Measurements from ENCODE around the gene CADPS. TPM values are rescaled to one million over a fixed set of nuclear protein-coding genes. Genes with fewer than 3 reads are reported as not detected.

The CADPS gene
- total RNA-seq, 1 donor from 2014 or later: not detected

GRCh38 chr3:62392626-62393292, 482.5 kb downstream of the CADPS start:
- TF ChIP-seq CTCF (IDR thresholded peaks at IDR 0.05): no peak
- no peak overlapping the region for H3K27ac ChIP-seq
- H3K9me3 ChIP-seq: no peaks in the 10 kb centered on the region
- DNase-seq (ENCODE audit: low spot score in 2 of 2): no peak
- no peaks in the 10 kb centered on the region for H3K4me1 ChIP-seq
- no peaks in the 10 kb centered on the region for H3K27me3 ChIP-seq
- no peak overlapping the region for H3K4me3 ChIP-seq
- no peaks in the 10 kb centered on the region for H3K36me3 ChIP-seq
- intact Hi-C loops (cut with DNase I): no loop called here

- TF ChIP-seq CTCF (IDR thresholded peaks at IDR 0.05): no peak
- H3K4me1 ChIP-seq: no peaks in the 10 kb centered on the region
- no peaks in the 10 kb centered on the region for H3K9me3 ChIP-seq
- H3K27ac ChIP-seq: no peak overlapping the region
- no peaks in the 10 kb centered on the region for H3K36me3 ChIP-seq
- DNase-seq (ENCODE audit: low spot score in 2 of 2): no peak
- H3K27me3 ChIP-seq: no peaks in the 10 kb centered on the region
- no peak overlapping the region for H3K4me3 ChIP-seq
- intact Hi-C loops (cut with DNase I): no loop called here
Observed at GRCh38 chr3:62387251-62387650, 488.0 kb downstream of the CADPS start.

- intact Hi-C loops (cut with DNase I): no loop called here
- H3K36me3 ChIP-seq: no peaks in the 10 kb centered on the region
- TF ChIP-seq CTCF (IDR thresholded peaks at IDR 0.05): no peak
- DNase-seq (ENCODE audit: low spot score in 2 of 2): no peak
- no peak overlapping the region for H3K4me3 ChIP-seq
- H3K4me1 ChIP-seq: no peaks in the 10 kb centered on the region
- H3K27ac ChIP-seq: no peak overlapping the region
- no peaks in the 10 kb centered on the region for H3K9me3 ChIP-seq
- peaks cover 5% of the 10 kb centered on the region for H3K27me3 ChIP-seq
Observed at GRCh38 chr3:62379321-62379798, 495.9 kb downstream of the CADPS start.

DNA sequence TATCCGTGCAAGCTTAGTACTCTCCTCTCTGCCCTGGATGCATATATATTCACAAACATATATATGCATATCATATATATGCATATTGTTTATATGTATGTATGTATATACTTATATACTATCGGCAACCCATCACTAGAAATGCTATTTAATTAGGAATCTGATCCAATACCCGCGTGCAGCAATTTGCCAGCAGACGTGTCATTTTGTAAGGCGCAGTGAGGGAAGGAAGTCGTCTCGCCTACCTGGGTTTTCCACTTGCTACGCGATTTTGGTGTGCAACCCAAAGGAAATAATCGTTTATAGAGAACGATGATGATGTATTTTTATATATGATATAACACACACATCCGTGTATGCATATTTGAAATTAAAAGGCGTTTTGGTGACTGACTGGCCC, 496.3 kb downstream of the CADPS start:
- no peak for TF ChIP-seq CTCF (IDR thresholded peaks at IDR 0.05)
- Histone ChIP-seq H3K4me1 (peaks cover 0 to under 1% of the 10 kb centered on the region in 2 donors), H3K9me3 (no peaks in the 10 kb centered on the region), H3K27me3 (peaks cover 5% of the 10 kb centered on the region), H3K36me3 (no peaks in the 10 kb centered on the region), H3K27ac (no peak overlapping the region), H3K4me3 (no peak overlapping the region)
- no peak for DNase-seq (ENCODE audit: low spot score in 2 of 2)
- intact Hi-C loops (cut with DNase I): no loop called here

DNA sequence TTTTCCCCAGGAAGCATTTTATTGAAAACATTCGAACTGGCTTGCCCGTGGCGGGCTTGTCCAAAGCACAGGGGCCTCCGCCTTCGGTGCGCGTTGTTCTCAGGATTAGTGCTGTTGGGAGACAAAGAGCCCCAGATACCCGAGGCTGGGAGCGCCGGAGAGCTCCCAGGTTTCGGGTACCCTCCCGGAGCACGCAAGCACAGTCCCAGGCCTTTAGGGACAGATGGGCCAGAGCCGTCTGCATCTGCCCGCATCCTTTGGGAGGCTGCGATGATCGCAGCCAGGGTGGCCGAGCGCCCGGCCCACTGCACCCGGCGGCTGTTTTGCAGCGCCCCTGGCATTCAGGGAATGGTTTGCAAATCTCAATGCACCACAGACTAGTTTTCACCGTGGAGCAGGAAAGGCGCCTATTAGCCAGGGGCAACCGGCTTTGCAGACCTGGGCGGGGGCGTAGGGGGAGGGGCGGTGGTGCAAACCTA, 496.9 kb downstream of the CADPS start:
- Histone ChIP-seq H3K4me3 (no peak overlapping the region), H3K4me1 (peaks cover 0 to 5% of the 10 kb centered on the region in 2 donors), H3K36me3 (no peaks in the 10 kb centered on the region), H3K27me3 (peaks cover 5% of the 10 kb centered on the region), H3K9me3 (no peaks in the 10 kb centered on the region), H3K27ac (no peak overlapping the region)
- no peak for TF ChIP-seq CTCF (IDR thresholded peaks at IDR 0.05)
- no peak for DNase-seq (ENCODE audit: low spot score in 2 of 2)
- intact Hi-C loops (cut with DNase I): no loop called here
